MM.1S (cell line): Measurements from ENCODE around the gene RALGAPA2.

ENCODE experiments used
- DNase-seq: peaks from one replicate; pipeline ENCODE4 v3.0.0-alpha.2; 2015
- H2AFZ ChIP-seq: fragments of 300-600 bp; sonication (generic); 2 replicates; pipeline ENCODE4 v1.6.0; 2016; ENCODE audit warnings: antibody characterized with exemption, low read length
- H3F3A ChIP-seq: fragments of 300-600 bp; sonication (generic); 2 replicates; pipeline ENCODE4 v1.6.1; 2016; ENCODE audit warnings: mild to moderate bottlenecking, antibody characterized with exemption, low read length, moderate library complexity, mixed read lengths; ENCODE audit not compliant: insufficient read depth
- H3K27ac ChIP-seq: fragments of 300-600 bp; sonication (generic); 2 replicates; pipeline ENCODE4 v1.5.1; 2016; ENCODE audit warnings: mild to moderate bottlenecking, low read length
- H3K27me3 ChIP-seq: fragments of 300-600 bp; sonication (generic); replicated peaks from 2 replicates; pipeline ENCODE4 v1.6.0; 2016; ENCODE audit warnings: low read length; ENCODE audit not compliant: insufficient read depth
- H3K36me3 ChIP-seq: fragments of 300-600 bp; sonication (generic); replicated peaks from 2 replicates; pipeline ENCODE4 v1.6.1; 2016; ENCODE audit warnings: mild to moderate bottlenecking, low read length, mixed read lengths; ENCODE audit not compliant: insufficient read depth
- H3K4me1 ChIP-seq: fragments of 300-600 bp; sonication (generic); 2 replicates; pipeline ENCODE4 v1.6.1; 2016; ENCODE audit warnings: low read length, mixed read lengths
- H3K4me2 ChIP-seq: fragments of 300-600 bp; sonication (generic); 2 replicates; pipeline ENCODE4 v1.6.0; 2016; ENCODE audit warnings: low read depth, low read length
- H3K4me3 ChIP-seq: fragments of 300-600 bp; sonication (generic); 2 replicates; pipeline ENCODE4 v1.5.1; 2016; ENCODE audit warnings: low read length, mixed read lengths
- H3K79me2 ChIP-seq: fragments of 300-600 bp; sonication (generic); 2 replicates; pipeline ENCODE4 v1.6.1; 2016; ENCODE audit warnings: mixed run types, low read length, mixed read lengths
- H3K9ac ChIP-seq: fragments of 300-600 bp; sonication (generic); 2 replicates; pipeline ENCODE4 v1.6.1; 2016; ENCODE audit warnings: low read length, mixed read lengths
- H3K9me2 ChIP-seq: fragments of 300-600 bp; sonication (generic); replicated peaks from 2 replicates; pipeline ENCODE4 v1.6.1; 2016; ENCODE audit warnings: mild to moderate bottlenecking, low read length, mixed read lengths; ENCODE audit not compliant: insufficient read depth
- H3K9me3 ChIP-seq: fragments of 300-600 bp; sonication (generic); replicated peaks from 2 replicates; pipeline ENCODE4 v1.6.1; 2016; ENCODE audit warnings: mild to moderate bottlenecking, low read length, mixed read lengths; ENCODE audit not compliant: insufficient read depth
- H4K20me1 ChIP-seq: fragments of 300-600 bp; sonication (generic); 2 replicates; pipeline ENCODE4 v1.6.1; 2016; ENCODE audit warnings: mild to moderate bottlenecking, low read length, moderate library complexity, mixed read lengths; ENCODE audit not compliant: insufficient read depth
- CTCF ChIP-seq: fragments of 300-600 bp; sonication (generic); IDR thresholded peaks from 2 replicates; pipeline ENCODE4 v1.5.1; 2016; ENCODE audit warnings: antibody characterized with exemption, low read length, mixed read lengths
- EZH2 ChIP-seq: fragments of 300-600 bp; sonication (generic); optimal IDR thresholded peaks from 2 replicates; pipeline ENCODE3; 2017; ENCODE audit warnings: low read depth, mild to moderate bottlenecking, antibody characterized with exemption, low read length, mixed read lengths
- EZH2phosphoT487 ChIP-seq: fragments of 300-600 bp; sonication (generic); IDR thresholded peaks from 2 replicates; pipeline ENCODE4 v1.6.1; 2018; ENCODE audit warnings: antibody characterized with exemption, low read length

Gene RALGAPA2

GRCh38 chr20:20755674-20756319 is 43.4 kb upstream of the RALGAPA2 start:
- no peak overlapping the region for H2AFZ ChIP-seq
- no peak overlapping the region for H3K9ac ChIP-seq
- no peak overlapping the region for H3K4me3 ChIP-seq
- no peak for TF ChIP-seq CTCF
- TF ChIP-seq EZH2 = no peak
- TF ChIP-seq EZH2phosphoT487 = no peak
- no peak for DNase-seq
- no peaks in the 10 kb centered on the region for H3K79me2 ChIP-seq
- no peaks in the 10 kb centered on the region for H3K9me3 ChIP-seq
- no peaks in the 10 kb centered on the region for H3K36me3 ChIP-seq
- H3K4me1 ChIP-seq = no peaks in the 10 kb centered on the region
- H3K4me2 ChIP-seq = no peak overlapping the region
- no peaks in the 10 kb centered on the region for H4K20me1 ChIP-seq
- H3K27ac ChIP-seq = no peak overlapping the region
- no peaks in the 10 kb centered on the region for H3K9me2 ChIP-seq
- no peaks in the 10 kb centered on the region for H3F3A ChIP-seq
- H3K27me3 ChIP-seq = no peaks in the 10 kb centered on the region

- Histone ChIP-seq H3K9me3 (no peaks in the 10 kb centered on the region), H4K20me1 (no peaks in the 10 kb centered on the region), H3K9ac (no peak overlapping the region), H3K4me1 (no peaks in the 10 kb centered on the region), H3K27me3 (no peaks in the 10 kb centered on the region), H3K79me2 (no peaks in the 10 kb centered on the region), H3K4me3 (no peak overlapping the region), H3K27ac (no peak overlapping the region), H3F3A (no peaks in the 10 kb centered on the region), H3K36me3 (no peaks in the 10 kb centered on the region), H3K9me2 (no peaks in the 10 kb centered on the region), H2AFZ (no peak overlapping the region), H3K4me2 (no peak overlapping the region)
- DNase-seq = no peak
- no peak for TF ChIP-seq EZH2
- no peak for TF ChIP-seq EZH2phosphoT487
- no peak for TF ChIP-seq CTCF
Measured at GRCh38 chr20:20755231-20755630, 42.8 kb upstream of the RALGAPA2 start.

GRCh38 chr20:20754714-20755113 is 42.3 kb upstream of the RALGAPA2 start:
- no peak overlapping the region for H3K27ac ChIP-seq
- no peak overlapping the region for H3K4me2 ChIP-seq
- H3K9ac ChIP-seq = no peak overlapping the region
- no peak overlapping the region for H3K4me3 ChIP-seq
- no peaks in the 10 kb centered on the region for H4K20me1 ChIP-seq
- no peak overlapping the region for H2AFZ ChIP-seq
- TF ChIP-seq EZH2phosphoT487 (no peak), CTCF (no peak), EZH2 (no peak)
- H3K36me3 ChIP-seq = no peaks in the 10 kb centered on the region
- H3K9me2 ChIP-seq = no peaks in the 10 kb centered on the region
- no peaks in the 10 kb centered on the region for H3K9me3 ChIP-seq
- H3F3A ChIP-seq = no peaks in the 10 kb centered on the region
- no peaks in the 10 kb centered on the region for H3K27me3 ChIP-seq
- H3K79me2 ChIP-seq = no peaks in the 10 kb centered on the region
- no peak for DNase-seq
- no peaks in the 10 kb centered on the region for H3K4me1 ChIP-seq
